ENCODE data around the gene MRPL21. TPM values are rescaled to one million over a fixed set of nuclear protein-coding genes. Genes with fewer than 3 reads are reported as not detected.

The MRPL21 gene
- total and polyA plus RNA-seq, 2 of the 8 experiments (the other 6 are each of a cell fraction or from before 2014, with no cell fraction given), result 102 to 107 TPM

DNA sequence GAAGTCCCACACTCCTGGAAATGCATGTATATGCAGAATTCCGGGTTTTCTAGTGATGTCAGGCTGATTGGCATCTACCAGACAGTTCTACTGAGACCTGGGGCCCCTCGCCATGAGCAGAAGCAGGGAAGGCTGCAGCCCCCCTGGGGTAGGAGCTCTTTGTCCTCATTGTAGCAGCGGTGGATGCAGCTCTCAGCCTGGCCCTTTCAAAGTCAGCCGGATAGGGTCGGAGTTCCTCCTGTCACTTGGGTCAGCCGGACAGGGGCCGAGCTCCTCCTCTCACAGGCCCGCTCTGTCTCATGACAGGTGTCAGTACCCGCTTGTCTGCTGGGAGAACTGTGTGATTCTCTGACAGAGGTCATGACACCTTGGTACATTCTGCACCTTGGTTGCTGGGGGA lies 47.1 kb upstream of the MRPL21 start:
- no peak overlapping the region for H3K4ac ChIP-seq (replicated peaks; ENCODE audit: insufficient read length, low read depth, low read length)
- H3K27ac ChIP-seq (ENCODE audit: low read depth, low read length), result no peak overlapping the region
- ChIA-PET POLR2A (ENCODE audit: partially characterized antibody) (interaction anchor here (1.1 kb wide), 1 partner anchor 9 kb away, joined by 3 read pairs; no protein-coding TSS in a partner anchor), CTCF (ENCODE audit: partially characterized antibody) (interaction anchor here (0.6 to 2.4 kb wide), 17 partner anchors 9 to 765 kb away, joined by 3 to 14 read pairs (median 4); no protein-coding TSS in a partner anchor)
- H3K79me2 ChIP-seq (ENCODE audit: control insufficient read depth in 1 of 2, insufficient read depth in 2 of 2, low read length in 2 of 2), result no peaks in the 10 kb centered on the region
- no peak overlapping the region; the same call in 1 of the 2 replicates for H3K18ac ChIP-seq (ENCODE audit: extremely low read depth, low read length)
- H2BK20ac ChIP-seq (ENCODE audit: low read length), result no peak overlapping the region
- H4K91ac ChIP-seq (replicated peaks; ENCODE audit: insufficient read length, low read length), result no peak overlapping the region
- H3K9me3 ChIP-seq (ENCODE audit: insufficient read depth in 2 of 2, low read depth in 1 of 2, low read length in 1 of 2), result no peaks in the 10 kb centered on the region
- H3K4me3 ChIP-seq (ENCODE audit: extremely low read depth in 1 of 4, insufficient read depth in 2 of 4, low read depth in 3 of 4, low read length in 4 of 4), result no peak overlapping the region
- no peak overlapping the region for H2BK12ac ChIP-seq (ENCODE audit: low read depth, low read length)
- no peak overlapping the region for H3K56ac ChIP-seq (replicated peaks; ENCODE audit: insufficient read length, low read depth, low read length)
- H2BK120ac ChIP-seq (replicated peaks; ENCODE audit: low read depth, low read length), result no peak overlapping the region
- H2AK5ac ChIP-seq (ENCODE audit: low read depth, low read length), result no peak overlapping the region
- H3K14ac ChIP-seq (ENCODE audit: insufficient read length), result no peak overlapping the region
- peak overlapping the region; percentile 25 to 44; a peak in 2 of 4 replicates for H3K4me2 ChIP-seq (ENCODE audit: insufficient read depth in 1 of 2, low read depth in 2 of 2, low read length in 2 of 2)
- H3K27me3 ChIP-seq (replicated peaks in 1 of 4; ENCODE audit: control insufficient read depth in 3 of 4, extremely low read depth in 1 of 4, insufficient read depth in 3 of 4, low read length in 3 of 4), result no peaks in the 10 kb centered on the region
- no peaks in the 10 kb centered on the region for H3K23me2 ChIP-seq (ENCODE audit: low read depth, low read length)
- no peaks in the 10 kb centered on the region for H3K36me3 ChIP-seq (ENCODE audit: control insufficient read depth in 2 of 4, insufficient read depth in 4 of 4, low read length in 3 of 4)
- FAIRE-seq (no peak), DNase-seq (ENCODE audit: low read depth in 1 of 2, low spot score in 2 of 2) (peak in 1 of 2 experiments; percentile 60)
- H3K4me1 ChIP-seq (replicated peaks in 1 of 4; ENCODE audit: control insufficient read depth in 3 of 4, insufficient read depth in 4 of 4, low read length in 3 of 4), result peaks cover 0 to 13% (median 4%) of the 10 kb centered on the region in 4 experiments; a peak in 5 of 7 replicates
- H3K23ac ChIP-seq (ENCODE audit: insufficient read length), result no peak overlapping the region
- no peak overlapping the region for H4K5ac ChIP-seq (ENCODE audit: insufficient read length, low read depth, low read length)
- TF ChIP-seq YY1 (IDR thresholded peaks at IDR 0.05; ENCODE audit: low read depth, low read length), result no peak
- TF ChIP-seq MAX (IDR thresholded peaks at IDR 0.05), result no peak
- TF ChIP-seq SIN3A (conservative IDR thresholded peaks at IDR 0.05 in 1 of 2, IDR thresholded peaks at IDR 0.05 in 1 of 2; ENCODE audit: low read depth in 1 of 2, low read length in 2 of 2), result peak in 1 of 2 experiments; percentile 43; a peak in 1 of 4 replicates
- no peak for TF ChIP-seq GABPA (IDR thresholded peaks at IDR 0.05; ENCODE audit: borderline replicate concordance, insufficient read depth, low read length)
- H2BK15ac ChIP-seq (ENCODE audit: low read length), result no peak overlapping the region
- no peak overlapping the region for H3K9ac ChIP-seq (replicated peaks in 1 of 4; ENCODE audit: extremely low read depth in 1 of 4, low read depth in 3 of 4, low read length in 3 of 4)
- H4K20me1 ChIP-seq (replicated peaks in 1 of 2; ENCODE audit: control insufficient read depth in 1 of 2, insufficient read depth in 2 of 2, low read length in 2 of 2), result no peaks in the 10 kb centered on the region
- no peak overlapping the region for H2AFZ ChIP-seq (ENCODE audit: low read length)
- no peaks in the 10 kb centered on the region for H3K79me1 ChIP-seq (ENCODE audit: low read depth, low read length)
- WGBS, 2 experiments (ENCODE audit: extremely low coverage in 1 of 2, insufficient coverage in 1 of 2, insufficient read length in 1 of 2, insufficient replicate concordance in 2 of 2, low coverage in 1 of 2, low lambda C conversion rate in 2 of 2, missing lambda C conversion rate in 1 of 2), result 56% methylated on average over 9 of the region's 9 CpGs; no CpG with 5 or more reads in 1 of the 2 experiments
- H4K8ac ChIP-seq (ENCODE audit: extremely low read depth, insufficient read depth, low read length), result no peak overlapping the region; the same call in 1 of the 2 replicates
- no peak overlapping the region for H2BK5ac ChIP-seq (ENCODE audit: low read depth, low read length)
